GM18909 (cell line): ENCODE results near the gene CXCL1.

Source experiments
- ATAC-seq: cut with Tn5 transposase; IDR thresholded peaks from one replicate; pipeline ENCODE4 v1.9.1; 2021; ENCODE audit warnings: mild to moderate bottlenecking; ENCODE audit not compliant: unreplicated experiment, poor library complexity

The CXCL1 gene

GRCh38 chr4:73908965-73909364, 39.8 kb downstream of the CXCL1 start:
- ATAC-seq, result no peak

- no peak for ATAC-seq
Measured at GRCh38 chr4:73911746-73912145, 42.6 kb downstream of the CXCL1 start.

- no peak for ATAC-seq
Measured at GRCh38 chr4:73912191-73912590, 43.0 kb downstream of the CXCL1 start.

GRCh38 chr4:73914071-73914470, 44.9 kb downstream of the CXCL1 start:
- ATAC-seq, result no peak

- no peak for ATAC-seq
Measured at GRCh38 chr4:73916172-73916925, 47.2 kb downstream of the CXCL1 start.

- no peak for ATAC-seq
Measured at GRCh38 chr4:73917081-73917501, 47.9 kb downstream of the CXCL1 start.

- ATAC-seq, result no peak
Measured at GRCh38 chr4:73918058-73918457, 48.9 kb downstream of the CXCL1 start.

- no peak for ATAC-seq
Measured at GRCh38 chr4:73919691-73920090, 50.5 kb downstream of the CXCL1 start.
